ENCODE measurements around the gene VPS54. TPM values are rescaled to one million over a fixed set of nuclear protein-coding genes. Genes with fewer than 3 reads are reported as not detected.

VPS54 gene
- total RNA-seq, 2 experiments from 2014 or later = 9.5 to 10.8 TPM

- ATAC-seq (ENCODE audit: poor library complexity) (no peak), DNase-seq (peak in 3 of 14 experiments; percentile 28 to 42 (median 38))
- H3K36me3 Mint-ChIP-seq (ENCODE audit: low read depth) = no peaks in the 10 kb centered on the region
- H3K27me3 Mint-ChIP-seq = no peaks in the 10 kb centered on the region
- Histone ChIP-seq H3K4me3 (ENCODE audit: low read length) (no peak overlapping the region), H3K4me1 (ENCODE audit: insufficient read depth, low read length) (peaks cover 14% of the 10 kb centered on the region), H3K27me3 (ENCODE audit: control insufficient read depth in 1 of 2, insufficient read depth in 2 of 2, low read length in 2 of 2) (no peaks in the 10 kb centered on the region), H3K27ac (ENCODE audit: low read depth in 1 of 2, low read length in 2 of 2) (no peak overlapping the region), H3K9me3 (ENCODE audit: control insufficient read depth in 1 of 2, insufficient read depth in 1 of 2, low read length in 2 of 2) (no peaks in the 10 kb centered on the region), H3K36me3 (ENCODE audit: insufficient read depth, low read length) (no peaks in the 10 kb centered on the region)
- POLR2A ChIA-PET = interaction anchor here (0.9 to 2.1 kb wide), 8 partner anchors 10 to 194 kb away, joined by 3 to 10 read pairs (median 4); partner anchors contain the start of genes UGP2 and VPS54
- H3K9me3 Mint-ChIP-seq = no peaks in the 10 kb centered on the region
- intact Hi-C loops (cut with DNase I, micrococcal nuclease) = no loop called here
- CTCF ChIA-PET = interaction anchor here (1.6 to 2.2 kb wide), 2 partner anchors 15 to 293 kb away, joined by 4 to 8 read pairs; no protein-coding TSS in a partner anchor
- H3K4me3 Mint-ChIP-seq = peak overlapping the region; percentile 32
- H3K4me1 Mint-ChIP-seq (ENCODE audit: low read depth) = peaks cover 49% of the 10 kb centered on the region
- peak overlapping the region; percentile 63 for H3K27ac Mint-ChIP-seq
- no peak for TF ChIP-seq CTCF (IDR thresholded peaks at IDR 0.05)
Measured at GRCh38 chr2:64035072-64035942, 16.1 kb upstream of the VPS54 start.

- TF ChIP-seq CTCF (IDR thresholded peaks at IDR 0.05) = no peak
- Mint-ChIP-seq H3K9me3 (no peaks in the 10 kb centered on the region), H3K4me1 (ENCODE audit: low read depth) (peaks cover 33% of the 10 kb centered on the region), H3K27me3 (no peaks in the 10 kb centered on the region), H3K36me3 (ENCODE audit: low read depth) (no peaks in the 10 kb centered on the region), H3K4me3 (no peak overlapping the region), H3K27ac (no peak overlapping the region)
- no peak overlapping the region for H3K27ac ChIP-seq (ENCODE audit: low read depth in 1 of 2, low read length in 2 of 2)
- H3K4me1 ChIP-seq (ENCODE audit: insufficient read depth, low read length) = peaks cover 3% of the 10 kb centered on the region
- no peaks in the 10 kb centered on the region for H3K36me3 ChIP-seq (ENCODE audit: insufficient read depth, low read length)
- H3K9me3 ChIP-seq (ENCODE audit: control insufficient read depth in 1 of 2, insufficient read depth in 1 of 2, low read length in 2 of 2) = no peaks in the 10 kb centered on the region
- no peak overlapping the region for H3K4me3 ChIP-seq (ENCODE audit: low read length)
- H3K27me3 ChIP-seq (ENCODE audit: control insufficient read depth in 1 of 2, insufficient read depth in 2 of 2, low read length in 2 of 2) = no peaks in the 10 kb centered on the region
- intact Hi-C loops (cut with DNase I, micrococcal nuclease) = no loop called here
- CTCF ChIA-PET = no interaction called here
- POLR2A ChIA-PET = no interaction called here
- ATAC-seq (ENCODE audit: poor library complexity) (no peak), DNase-seq (no peak)
Measured at GRCh38 chr2:64029116-64029665, 10.0 kb upstream of the VPS54 start.

- DNase-seq (peak in 4 of 14 experiments; percentile 19 to 61 (median 42)), ATAC-seq (ENCODE audit: poor library complexity) (peak; percentile 97)
- ChIA-PET POLR2A (interaction anchor here (1.0 kb wide), 1 partner anchor 11 kb away, joined by 4 read pairs; no protein-coding TSS in a partner anchor), CTCF (no interaction called here)
- Mint-ChIP-seq H3K36me3 (ENCODE audit: low read depth) (no peaks in the 10 kb centered on the region), H3K4me1 (ENCODE audit: low read depth) (peaks cover 30% of the 10 kb centered on the region), H3K4me3 (peak overlapping the region; percentile 39), H3K27me3 (no peaks in the 10 kb centered on the region), H3K27ac (peak overlapping the region; percentile 19), H3K9me3 (no peaks in the 10 kb centered on the region)
- peaks cover 6% of the 10 kb centered on the region for H3K4me1 ChIP-seq (ENCODE audit: insufficient read depth, low read length)
- no peak for TF ChIP-seq CTCF (IDR thresholded peaks at IDR 0.05)
- H3K9me3 ChIP-seq (ENCODE audit: control insufficient read depth in 1 of 2, insufficient read depth in 1 of 2, low read length in 2 of 2) = no peaks in the 10 kb centered on the region
- intact Hi-C loops (cut with DNase I, micrococcal nuclease) = no loop called here
- no peaks in the 10 kb centered on the region for H3K27me3 ChIP-seq (ENCODE audit: control insufficient read depth in 1 of 2, insufficient read depth in 2 of 2, low read length in 2 of 2)
- H3K36me3 ChIP-seq (ENCODE audit: insufficient read depth, low read length) = no peaks in the 10 kb centered on the region
- no peak overlapping the region for H3K27ac ChIP-seq (ENCODE audit: low read depth in 1 of 2, low read length in 2 of 2)
- no peak overlapping the region for H3K4me3 ChIP-seq (ENCODE audit: low read length)
Measured at GRCh38 chr2:64025741-64026140, 6.5 kb upstream of the VPS54 start.

All from CD4-positive, alpha-beta T cell (primary cell).